MM.1S (cell line): ENCODE results near the gene FBXL7.

Experiments
- CTCF ChIP-seq: fragments of 300-600 bp; sonication (generic); IDR thresholded peaks from 2 replicates; pipeline ENCODE4 v1.5.1; 2016; ENCODE audit warnings: antibody characterized with exemption, low read length, mixed read lengths
- EZH2 ChIP-seq: fragments of 300-600 bp; sonication (generic); optimal IDR thresholded peaks from 2 replicates; pipeline ENCODE3; 2017; ENCODE audit warnings: low read depth, mild to moderate bottlenecking, antibody characterized with exemption, low read length, mixed read lengths
- EZH2phosphoT487 ChIP-seq: fragments of 300-600 bp; sonication (generic); IDR thresholded peaks from 2 replicates; pipeline ENCODE4 v1.6.1; 2018; ENCODE audit warnings: antibody characterized with exemption, low read length

DNA sequence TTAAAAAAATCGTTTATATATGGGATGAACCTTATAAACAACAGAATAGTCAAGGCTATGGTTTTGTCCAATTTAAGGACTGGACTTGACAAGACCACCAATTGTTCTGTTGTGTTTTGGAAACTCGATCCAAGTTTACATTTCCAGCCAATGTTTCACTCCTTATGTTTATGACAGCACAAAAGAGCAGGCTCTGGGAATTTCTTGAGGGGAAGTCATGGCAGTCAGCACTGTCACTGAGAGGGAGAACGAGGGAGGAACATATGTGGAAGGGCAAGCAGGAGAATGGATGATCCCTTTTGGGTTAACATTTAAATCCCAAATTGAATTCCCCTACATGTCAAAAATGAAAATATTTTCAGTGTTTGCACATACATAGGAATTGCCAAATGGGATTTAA, 387.1 kb downstream of the FBXL7 start:
- TF ChIP-seq CTCF = no peak
- no peak for TF ChIP-seq EZH2
- TF ChIP-seq EZH2phosphoT487 = no peak
